GM23338 (cell line): ENCODE data around the gene DAGLA. TPM values are rescaled to one million over a fixed set of nuclear protein-coding genes. Genes with fewer than 3 reads are reported as not detected.

Experiments used
- ATAC-seq: fragments of 200-7000 bp; cut with Tn5 transposase; 3 replicates; pipeline ENCODE4 v1.9.1; 2020
- DNase-seq: peaks from one replicate; pipeline ENCODE4 v3.0.0-alpha.2; 2015; ENCODE audit warnings: low spot score
- H2AFZ ChIP-seq: fragments of 200-600 bp; sonication (generic); 2 replicates; pipeline ENCODE4 v1.8.0; 2016; ENCODE audit warnings: antibody characterized with exemption, mild to moderate bottlenecking, moderate library complexity
- H3F3A ChIP-seq: fragments of 200-600 bp; sonication (generic); replicated peaks from 2 replicates; pipeline ENCODE4 v1.8.0; 2017; ENCODE audit warnings: antibody characterized with exemption, mixed run types, low read depth
- H3K27ac ChIP-seq: fragments of 200-600 bp; sonication (generic); 2 replicates; pipeline ENCODE4 v1.6.1; 2016; ENCODE audit warnings: low read depth
- H3K27me3 ChIP-seq: fragments of 200-600 bp; sonication (generic); 2 replicates; pipeline ENCODE4 v1.8.0; 2016; ENCODE audit warnings: mild to moderate bottlenecking, mixed run types, moderate library complexity; ENCODE audit not compliant: insufficient read depth
- H3K36me3 ChIP-seq: fragments of 200-600 bp; sonication (generic); 2 replicates; pipeline ENCODE4 v1.8.0; 2016; ENCODE audit warnings: mild to moderate bottlenecking; ENCODE audit not compliant: insufficient read depth
- H3K4me1 ChIP-seq: fragments of 200-600 bp; sonication (generic); 2 replicates; pipeline ENCODE4 v1.8.0; 2016; ENCODE audit warnings: mild to moderate bottlenecking, moderate library complexity; ENCODE audit not compliant: insufficient read depth
- H3K4me2 ChIP-seq: fragments of 200-600 bp; sonication (generic); 2 replicates; pipeline ENCODE4 v1.7.1; 2017; ENCODE audit warnings: mixed run types
- H3K4me3 ChIP-seq: fragments of 200-600 bp; sonication (generic); 2 replicates; pipeline ENCODE4 v1.6.1; 2016; ENCODE audit warnings: mixed run types
- H3K79me2 ChIP-seq: fragments of 200-600 bp; sonication (generic); replicated peaks from 2 replicates; pipeline ENCODE4 v1.8.0; 2017; ENCODE audit warnings: mild to moderate bottlenecking; ENCODE audit not compliant: insufficient read depth
- H3K9me2 ChIP-seq: fragments of 200-600 bp; sonication (generic); 2 replicates; pipeline ENCODE4 v1.8.0; 2017; ENCODE audit not compliant: insufficient read depth
- H4K20me1 ChIP-seq: fragments of 200-600 bp; sonication (generic); replicated peaks from 2 replicates; pipeline ENCODE4 v1.8.0; 2017; ENCODE audit warnings: mild to moderate bottlenecking; ENCODE audit not compliant: insufficient read depth
- H3K27ac Mint-ChIP-seq: 2 replicates; pipeline ENCODE4 v1.8.0; 2020; ENCODE audit warnings: inconsistent platforms, mild to moderate bottlenecking, moderate library complexity, mixed read lengths
- H3K27me3 Mint-ChIP-seq: 3 replicates; pipeline ENCODE4 v1.8.0; 2022; ENCODE audit warnings: low read depth, mild to moderate bottlenecking, moderate library complexity, mixed read lengths, inconsistent platforms; ENCODE audit not compliant: insufficient read depth, poor library complexity
- H3K36me3 Mint-ChIP-seq: 3 replicates; pipeline ENCODE4 v1.8.0; 2021; ENCODE audit warnings: low read depth, mild to moderate bottlenecking, inconsistent platforms, moderate library complexity, mixed read lengths
- H3K4me1 Mint-ChIP-seq: 3 replicates; pipeline ENCODE4 v1.8.0; 2020; ENCODE audit warnings: mild to moderate bottlenecking, inconsistent platforms, mixed read lengths
- H3K4me3 Mint-ChIP-seq: 3 replicates; pipeline ENCODE4 v1.8.0; 2021; ENCODE audit warnings: moderate library complexity, mild to moderate bottlenecking, inconsistent platforms, mixed read lengths
- H3K9me3 Mint-ChIP-seq: 3 replicates; pipeline ENCODE4 v1.8.0; 2020; ENCODE audit warnings: moderate library complexity, mild to moderate bottlenecking, inconsistent platforms, mixed read lengths
- EZH2 ChIP-seq: fragments of 200-600 bp; sonication (generic); IDR thresholded peaks from one replicate; pipeline ENCODE4 v1.8.0; 2017; ENCODE audit warnings: antibody characterized with exemption, mild to moderate bottlenecking, low read depth; ENCODE audit not compliant: unreplicated experiment
- EZH2phosphoT487 ChIP-seq: fragments of 200-600 bp; sonication (generic); IDR thresholded peaks from one replicate; pipeline ENCODE4 v1.8.1; 2018; ENCODE audit warnings: antibody characterized with exemption; ENCODE audit not compliant: unreplicated experiment
- JUNB ChIP-seq: IDR thresholded peaks from one replicate; pipeline ENCODE4 v1.6.1; 2016; ENCODE audit warnings: antibody characterized with exemption; ENCODE audit not compliant: unreplicated experiment
- NANOG ChIP-seq: IDR thresholded peaks from 2 replicates; pipeline ENCODE4 v1.6.1; 2016; ENCODE audit warnings: antibody characterized with exemption, borderline replicate concordance
- STAT1 ChIP-seq: IDR thresholded peaks from one replicate; pipeline ENCODE4 v1.6.1; 2016; ENCODE audit warnings: antibody characterized with exemption; ENCODE audit not compliant: unreplicated experiment
- ZNF114 ChIP-seq: fragments of 250-450 bp; sonication (Bioruptor Pico); IDR thresholded peaks from 2 replicates; pipeline ENCODE4 v1.5.0; 2020; ENCODE audit warnings: mild to moderate bottlenecking, moderate library complexity
- ZNF331 ChIP-seq: fragments of 250-450 bp; sonication (Bioruptor Pico); IDR thresholded peaks from 2 replicates; pipeline ENCODE4 v1.5.0; 2020; ENCODE audit warnings: low read depth, mild to moderate bottlenecking, moderate library complexity
- polyA plus RNA-seq: library from polyadenylated mRNA; unstranded; fragments of >200 nt; fragmentation: Nextera tagmentation; extraction: Ambion mirVana; gene quantifications from 2 replicates; pipeline ENCODE4 v1.2.1, GENCODE V29; 2016
- total RNA-seq: library from RNA; depleted of rRNA; stranded (reverse); fragments of >200 nt; shearing (Covaris generic); gene quantifications from 2 replicates; pipeline ENCODE4 v1.2.3, GENCODE V29; 2014
- TF ChIP-seq, protein P1 (sequence below): IDR thresholded peaks from 2 replicates; pipeline ENCODE4 v1.6.1; 2016; ENCODE audit warnings: antibody characterized with exemption
- TF ChIP-seq, protein P2 (sequence below): IDR thresholded peaks from one replicate; pipeline ENCODE4 v1.6.1; 2018; ENCODE audit warnings: antibody characterized with exemption; ENCODE audit not compliant: unreplicated experiment

Gene DAGLA
- total and polyA plus RNA-seq, 2 experiments from 2014 or later, result 0.55 to 2.5 TPM

DNA sequence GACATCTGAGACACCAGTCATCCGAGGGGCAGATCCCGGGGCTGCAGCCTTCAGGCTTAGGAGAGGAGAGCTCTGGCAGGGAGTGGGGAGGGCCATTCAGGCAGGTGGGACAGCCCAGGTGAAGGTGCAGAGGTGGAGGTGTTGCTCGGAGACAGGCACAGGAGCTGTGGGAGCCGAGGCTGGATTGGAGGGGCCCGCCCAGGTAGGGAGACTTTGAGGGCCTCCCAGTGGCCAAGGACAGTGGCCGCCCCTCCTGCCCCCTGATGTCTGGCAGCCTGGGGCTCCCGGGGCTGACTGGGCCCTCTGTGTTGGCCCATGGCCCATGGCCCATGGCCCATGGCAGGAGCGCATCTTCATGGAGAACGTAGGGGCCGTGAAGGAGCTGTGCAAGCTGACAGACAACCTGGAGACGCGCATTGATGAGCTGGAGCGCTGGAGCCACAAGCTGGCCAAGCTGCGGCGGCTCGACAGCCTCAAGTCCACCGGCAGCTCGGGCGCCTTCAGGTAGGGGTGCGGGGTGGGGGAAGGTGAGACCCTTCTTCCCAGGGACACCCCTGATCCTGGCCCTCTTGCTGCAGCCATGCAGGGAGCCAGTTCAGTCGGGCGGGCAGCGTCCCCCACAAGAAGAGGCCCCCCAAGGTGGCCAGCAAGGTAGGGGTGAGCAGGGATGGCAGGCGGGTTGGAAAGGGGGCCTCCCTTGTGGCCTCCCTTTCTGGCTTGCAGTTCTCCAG, 98.9 kb downstream of the DAGLA start:
- no peak overlapping the region for H3K4me3 ChIP-seq
- no peak overlapping the region for H2AFZ ChIP-seq
- no peaks in the 10 kb centered on the region for H3K36me3 ChIP-seq
- H3K4me3 Mint-ChIP-seq, result no peak overlapping the region
- no peaks in the 10 kb centered on the region for H3K79me2 ChIP-seq
- H3K9me2 ChIP-seq, result no peaks in the 10 kb centered on the region
- 0 out of 2 replicates have a peak, but pooled peaks cover 2% of the 10 kb centered on the region for H3F3A ChIP-seq
- H3K4me2 ChIP-seq, result no peak overlapping the region
- H3K27ac ChIP-seq, result no peak overlapping the region
- H3K4me1 ChIP-seq, result no peaks in the 10 kb centered on the region; the same call in 1 of the 2 replicates
- DNase-seq, result no peak
- peaks cover 3% of the 10 kb centered on the region; the same call in 1 of the 3 replicates for H3K36me3 Mint-ChIP-seq
- peaks cover 17% of the 10 kb centered on the region for H3K27me3 Mint-ChIP-seq
- peaks cover 17% of the 10 kb centered on the region for H3K4me1 Mint-ChIP-seq
- ATAC-seq, result no peak
- H3K27ac Mint-ChIP-seq, result no peak overlapping the region
- 0 out of 3 replicates have a peak, but pooled peaks cover 3% of the 10 kb centered on the region for H3K9me3 Mint-ChIP-seq
- TF ChIP-seq, protein P1, sequence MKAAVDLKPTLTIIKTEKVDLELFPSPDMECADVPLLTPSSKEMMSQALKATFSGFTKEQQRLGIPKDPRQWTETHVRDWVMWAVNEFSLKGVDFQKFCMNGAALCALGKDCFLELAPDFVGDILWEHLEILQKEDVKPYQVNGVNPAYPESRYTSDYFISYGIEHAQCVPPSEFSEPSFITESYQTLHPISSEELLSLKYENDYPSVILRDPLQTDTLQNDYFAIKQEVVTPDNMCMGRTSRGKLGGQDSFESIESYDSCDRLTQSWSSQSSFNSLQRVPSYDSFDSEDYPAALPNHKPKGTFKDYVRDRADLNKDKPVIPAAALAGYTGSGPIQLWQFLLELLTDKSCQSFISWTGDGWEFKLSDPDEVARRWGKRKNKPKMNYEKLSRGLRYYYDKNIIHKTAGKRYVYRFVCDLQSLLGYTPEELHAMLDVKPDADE, result no peak
- no peaks in the 10 kb centered on the region; the same call in 1 of the 2 replicates for H4K20me1 ChIP-seq
- no peaks in the 10 kb centered on the region for H3K27me3 ChIP-seq

DNA sequence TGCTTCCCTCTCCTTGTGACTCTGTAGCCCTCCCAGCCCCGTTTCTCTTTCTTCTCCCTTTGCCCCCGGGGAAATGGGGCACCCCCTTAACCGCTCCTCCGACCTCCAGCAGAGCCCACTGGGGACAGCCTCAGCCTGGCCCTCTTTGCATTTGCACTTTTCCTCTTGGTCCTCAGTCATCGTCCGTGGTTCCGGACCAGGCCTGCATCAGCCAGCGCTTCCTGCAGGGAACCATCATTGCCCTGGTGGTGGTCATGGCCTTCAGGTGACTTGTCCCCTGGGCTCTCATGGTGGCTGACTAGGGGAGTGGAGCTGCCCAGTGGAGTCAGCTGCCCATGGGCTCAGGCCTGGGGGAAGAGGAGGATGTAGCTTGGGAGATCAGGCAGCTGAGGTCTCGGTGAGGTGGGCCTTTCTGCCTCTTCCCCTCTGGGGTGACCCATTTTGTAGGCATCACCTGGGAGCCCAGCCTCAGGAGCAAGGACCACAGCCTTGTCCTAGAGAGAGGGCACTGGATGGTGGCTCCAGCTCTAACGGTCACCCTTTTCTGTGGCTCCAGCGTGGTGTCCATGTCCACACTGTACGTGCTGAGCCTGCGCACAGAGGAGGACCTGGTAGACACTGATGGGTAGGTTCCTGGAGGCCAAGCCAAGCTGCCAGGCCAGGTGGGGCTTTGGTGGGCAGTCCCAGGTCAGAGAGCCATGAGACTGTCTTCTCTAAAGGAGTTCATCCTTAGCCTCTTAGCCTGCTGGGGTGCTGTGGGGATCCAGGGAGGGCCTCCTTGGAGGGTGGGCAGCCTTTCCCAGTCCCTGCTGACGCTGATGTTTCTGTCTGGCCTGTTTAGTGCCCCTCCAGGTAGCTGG, 99.7 kb downstream of the DAGLA start:
- no peak overlapping the region for H3K4me3 ChIP-seq
- H3K36me3 Mint-ChIP-seq, result peaks cover 5% of the 10 kb centered on the region; the same call in 2 of the 3 replicates
- peaks cover 18% of the 10 kb centered on the region for H3K27me3 Mint-ChIP-seq
- no peak overlapping the region for H3K27ac ChIP-seq
- DNase-seq (no peak), ATAC-seq (no peak)
- H3K9me3 Mint-ChIP-seq, result 0 out of 3 replicates have a peak, but pooled peaks cover 3% of the 10 kb centered on the region
- H3K79me2 ChIP-seq, result no peaks in the 10 kb centered on the region
- no peaks in the 10 kb centered on the region for H3K36me3 ChIP-seq
- peaks cover 17% of the 10 kb centered on the region for H3K4me1 Mint-ChIP-seq
- H2AFZ ChIP-seq, result no peak overlapping the region
- H3K4me2 ChIP-seq, result no peak overlapping the region
- H3K27ac Mint-ChIP-seq, result no peak overlapping the region
- H3K4me1 ChIP-seq, result no peaks in the 10 kb centered on the region; the same call in 1 of the 2 replicates
- H3K9me2 ChIP-seq, result no peaks in the 10 kb centered on the region
- no peaks in the 10 kb centered on the region for H3K27me3 ChIP-seq
- H3K4me3 Mint-ChIP-seq, result no peak overlapping the region
- H4K20me1 ChIP-seq, result no peaks in the 10 kb centered on the region; the same call in 1 of the 2 replicates
- H3F3A ChIP-seq, result 0 out of 2 replicates have a peak, but pooled peaks cover 2% of the 10 kb centered on the region
- TF ChIP-seq ZNF114 (CRISPR knock-in tag), result no peak
- no peak for TF ChIP-seq EZH2
- TF ChIP-seq, protein P2, sequence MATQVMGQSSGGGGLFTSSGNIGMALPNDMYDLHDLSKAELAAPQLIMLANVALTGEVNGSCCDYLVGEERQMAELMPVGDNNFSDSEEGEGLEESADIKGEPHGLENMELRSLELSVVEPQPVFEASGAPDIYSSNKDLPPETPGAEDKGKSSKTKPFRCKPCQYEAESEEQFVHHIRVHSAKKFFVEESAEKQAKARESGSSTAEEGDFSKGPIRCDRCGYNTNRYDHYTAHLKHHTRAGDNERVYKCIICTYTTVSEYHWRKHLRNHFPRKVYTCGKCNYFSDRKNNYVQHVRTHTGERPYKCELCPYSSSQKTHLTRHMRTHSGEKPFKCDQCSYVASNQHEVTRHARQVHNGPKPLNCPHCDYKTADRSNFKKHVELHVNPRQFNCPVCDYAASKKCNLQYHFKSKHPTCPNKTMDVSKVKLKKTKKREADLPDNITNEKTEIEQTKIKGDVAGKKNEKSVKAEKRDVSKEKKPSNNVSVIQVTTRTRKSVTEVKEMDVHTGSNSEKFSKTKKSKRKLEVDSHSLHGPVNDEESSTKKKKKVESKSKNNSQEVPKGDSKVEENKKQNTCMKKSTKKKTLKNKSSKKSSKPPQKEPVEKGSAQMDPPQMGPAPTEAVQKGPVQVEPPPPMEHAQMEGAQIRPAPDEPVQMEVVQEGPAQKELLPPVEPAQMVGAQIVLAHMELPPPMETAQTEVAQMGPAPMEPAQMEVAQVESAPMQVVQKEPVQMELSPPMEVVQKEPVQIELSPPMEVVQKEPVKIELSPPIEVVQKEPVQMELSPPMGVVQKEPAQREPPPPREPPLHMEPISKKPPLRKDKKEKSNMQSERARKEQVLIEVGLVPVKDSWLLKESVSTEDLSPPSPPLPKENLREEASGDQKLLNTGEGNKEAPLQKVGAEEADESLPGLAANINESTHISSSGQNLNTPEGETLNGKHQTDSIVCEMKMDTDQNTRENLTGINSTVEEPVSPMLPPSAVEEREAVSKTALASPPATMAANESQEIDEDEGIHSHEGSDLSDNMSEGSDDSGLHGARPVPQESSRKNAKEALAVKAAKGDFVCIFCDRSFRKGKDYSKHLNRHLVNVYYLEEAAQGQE, result no peak
- TF ChIP-seq STAT1, result no peak
- TF ChIP-seq JUNB, result no peak
- TF ChIP-seq EZH2phosphoT487, result no peak
- no peak for TF ChIP-seq NANOG
- no peak for TF ChIP-seq ZNF331 (CRISPR knock-in tag)
